ENCODE results near the gene RECQL. TPM values are rescaled to one million over a fixed set of nuclear protein-coding genes. Genes with fewer than 3 reads are reported as not detected.

The RECQL gene
- total and polyA plus RNA-seq, 9 of the 15 experiments (the other 6 are each of a cell fraction or from before 2014, with no cell fraction given): 22.2 to 44.7 (median 28.5) TPM

DNA sequence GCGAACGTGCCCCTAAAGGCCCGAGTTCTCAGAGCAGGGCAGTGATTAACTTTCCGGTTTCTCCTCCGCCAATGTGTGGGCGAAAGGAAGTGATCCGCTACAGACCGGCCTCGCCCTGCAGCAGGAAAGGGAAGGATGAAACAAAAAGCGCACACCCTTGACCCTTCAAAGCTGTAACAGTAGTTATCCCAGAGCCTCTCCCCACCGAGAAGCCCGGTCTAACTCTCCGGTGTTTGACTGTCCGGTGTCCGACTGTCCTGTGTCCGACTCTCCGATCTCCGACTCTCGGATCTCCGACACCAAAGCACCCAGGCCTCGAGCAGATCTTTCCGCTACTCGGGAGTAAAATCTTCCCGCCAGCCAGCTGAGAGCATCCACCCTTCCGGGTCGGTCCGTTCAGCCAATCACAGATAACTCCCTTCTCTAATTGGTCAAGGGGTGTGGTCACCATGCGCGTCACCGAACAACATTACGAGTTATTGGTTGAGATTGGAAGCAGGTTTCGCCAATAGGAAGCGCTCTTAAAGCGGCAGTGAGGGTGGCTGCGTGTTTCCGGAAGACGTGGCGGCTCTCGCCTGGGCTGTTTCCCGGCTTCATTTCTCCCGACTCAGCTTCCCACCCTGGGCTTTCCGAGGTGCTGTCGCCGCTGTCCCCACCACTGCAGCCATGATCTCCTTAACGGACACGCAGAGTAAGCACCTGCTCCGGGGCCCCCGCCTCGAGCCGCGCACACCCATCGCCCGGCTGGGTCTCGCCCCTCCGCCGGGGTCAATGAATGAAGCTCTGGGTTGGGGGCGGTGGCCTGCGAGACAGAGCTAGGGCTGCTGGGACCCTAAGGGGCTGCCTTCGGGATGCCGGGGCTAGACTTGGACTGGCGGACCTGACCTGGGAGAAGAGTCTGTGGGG lies at the start of gene RECQL, which contains the start of gene GOLT1B (continued):
- TF ChIP-seq STAG1 (CRISPR knock-in tag; IDR thresholded peaks at IDR 0.05; ENCODE audit: borderline replicate concordance) (no peak), SAFB2 (IDR thresholded peaks at IDR 0.05; ENCODE audit: borderline replicate concordance, low read depth, low read length, severe bottlenecking) (no peak), RFX1 (IDR thresholded peaks at IDR 0.05) (peak; percentile 33; the same call in 1 of the 2 replicates), CHD4 (IDR thresholded peaks at IDR 0.05; ENCODE audit: insufficient read depth, insufficient replicate concordance, low read depth, low read length, poor library complexity, severe bottlenecking) (no peak), ZNF3 (CRISPR knock-in tag; IDR thresholded peaks at IDR 0.05) (no peak), GABPA (tag; conservative IDR thresholded peaks at IDR 0.05; ENCODE audit: low read depth) (peak; percentile 85), YY1 (IDR thresholded peaks at IDR 0.05; ENCODE audit: borderline replicate concordance in 1 of 3, control insufficient read depth in 1 of 3, extremely low read depth in 1 of 3, insufficient read depth in 3 of 3, insufficient read length in 1 of 3, insufficient replicate concordance in 2 of 3, low read depth in 1 of 3, low read length in 2 of 3) (peak in 2 of 3 experiments; percentile 35 to 53), PML (IDR thresholded peaks at IDR 0.05; ENCODE audit: low read length) (peak; percentile 57; the same call in 1 of the 2 replicates), CBFA2T3 (IDR thresholded peaks at IDR 0.05) (no peak), ZNF77 (CRISPR knock-in tag; IDR thresholded peaks at IDR 0.05) (no peak), CC2D1A (IDR thresholded peaks at IDR 0.05) (peak; percentile 92), ESRRB (CRISPR knock-in tag; IDR thresholded peaks at IDR 0.05; ENCODE audit: borderline replicate concordance) (no peak), ELK3 (CRISPR knock-in tag; IDR thresholded peaks at IDR 0.05) (no peak)
- TF ChIP-seq, protein P1, sequence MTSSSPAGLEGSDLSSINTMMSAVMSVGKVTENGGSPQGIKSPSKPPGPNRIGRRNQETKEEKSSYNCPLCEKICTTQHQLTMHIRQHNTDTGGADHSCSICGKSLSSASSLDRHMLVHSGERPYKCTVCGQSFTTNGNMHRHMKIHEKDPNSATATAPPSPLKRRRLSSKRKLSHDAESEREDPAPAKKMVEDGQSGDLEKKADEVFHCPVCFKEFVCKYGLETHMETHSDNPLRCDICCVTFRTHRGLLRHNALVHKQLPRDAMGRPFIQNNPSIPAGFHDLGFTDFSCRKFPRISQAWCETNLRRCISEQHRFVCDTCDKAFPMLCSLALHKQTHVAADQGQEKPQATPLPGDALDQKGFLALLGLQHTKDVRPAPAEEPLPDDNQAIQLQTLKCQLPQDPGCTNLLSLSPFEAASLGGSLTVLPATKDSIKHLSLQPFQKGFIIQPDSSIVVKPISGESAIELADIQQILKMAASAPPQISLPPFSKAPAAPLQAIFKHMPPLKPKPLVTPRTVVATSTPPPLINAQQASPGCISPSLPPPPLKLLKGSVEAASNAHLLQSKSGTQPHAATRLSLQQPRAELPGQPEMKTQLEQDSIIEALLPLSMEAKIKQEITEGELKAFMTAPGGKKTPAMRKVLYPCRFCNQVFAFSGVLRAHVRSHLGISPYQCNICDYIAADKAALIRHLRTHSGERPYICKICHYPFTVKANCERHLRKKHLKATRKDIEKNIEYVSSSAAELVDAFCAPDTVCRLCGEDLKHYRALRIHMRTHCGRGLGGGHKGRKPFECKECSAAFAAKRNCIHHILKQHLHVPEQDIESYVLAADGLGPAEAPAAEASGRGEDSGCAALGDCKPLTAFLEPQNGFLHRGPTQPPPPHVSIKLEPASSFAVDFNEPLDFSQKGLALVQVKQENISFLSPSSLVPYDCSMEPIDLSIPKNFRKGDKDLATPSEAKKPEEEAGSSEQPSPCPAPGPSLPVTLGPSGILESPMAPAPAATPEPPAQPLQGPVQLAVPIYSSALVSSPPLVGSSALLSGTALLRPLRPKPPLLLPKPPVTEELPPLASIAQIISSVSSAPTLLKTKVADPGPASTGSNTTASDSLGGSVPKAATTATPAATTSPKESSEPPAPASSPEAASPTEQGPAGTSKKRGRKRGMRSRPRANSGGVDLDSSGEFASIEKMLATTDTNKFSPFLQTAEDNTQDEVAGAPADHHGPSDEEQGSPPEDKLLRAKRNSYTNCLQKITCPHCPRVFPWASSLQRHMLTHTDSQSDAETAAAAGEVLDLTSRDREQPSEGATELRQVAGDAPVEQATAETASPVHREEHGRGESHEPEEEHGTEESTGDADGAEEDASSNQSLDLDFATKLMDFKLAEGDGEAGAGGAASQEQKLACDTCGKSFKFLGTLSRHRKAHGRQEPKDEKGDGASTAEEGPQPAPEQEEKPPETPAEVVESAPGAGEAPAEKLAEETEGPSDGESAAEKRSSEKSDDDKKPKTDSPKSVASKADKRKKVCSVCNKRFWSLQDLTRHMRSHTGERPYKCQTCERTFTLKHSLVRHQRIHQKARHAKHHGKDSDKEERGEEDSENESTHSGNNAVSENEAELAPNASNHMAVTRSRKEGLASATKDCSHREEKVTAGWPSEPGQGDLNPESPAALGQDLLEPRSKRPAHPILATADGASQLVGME (CRISPR knock-in tag; IDR thresholded peaks at IDR 0.05): no peak
- TF ChIP-seq, protein P2, sequence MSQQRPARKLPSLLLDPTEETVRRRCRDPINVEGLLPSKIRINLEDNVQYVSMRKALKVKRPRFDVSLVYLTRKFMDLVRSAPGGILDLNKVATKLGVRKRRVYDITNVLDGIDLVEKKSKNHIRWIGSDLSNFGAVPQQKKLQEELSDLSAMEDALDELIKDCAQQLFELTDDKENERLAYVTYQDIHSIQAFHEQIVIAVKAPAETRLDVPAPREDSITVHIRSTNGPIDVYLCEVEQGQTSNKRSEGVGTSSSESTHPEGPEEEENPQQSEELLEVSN (IDR thresholded peaks at IDR 0.05; ENCODE audit: borderline replicate concordance in 1 of 2, extremely low read depth in 1 of 2, insufficient read depth in 1 of 2, insufficient read length in 1 of 2, low read depth in 1 of 2, low read length in 1 of 2, poor library complexity in 1 of 2, severe bottlenecking in 1 of 2): peak; percentile 90 to 97
- TF ChIP-seq, protein P3, sequence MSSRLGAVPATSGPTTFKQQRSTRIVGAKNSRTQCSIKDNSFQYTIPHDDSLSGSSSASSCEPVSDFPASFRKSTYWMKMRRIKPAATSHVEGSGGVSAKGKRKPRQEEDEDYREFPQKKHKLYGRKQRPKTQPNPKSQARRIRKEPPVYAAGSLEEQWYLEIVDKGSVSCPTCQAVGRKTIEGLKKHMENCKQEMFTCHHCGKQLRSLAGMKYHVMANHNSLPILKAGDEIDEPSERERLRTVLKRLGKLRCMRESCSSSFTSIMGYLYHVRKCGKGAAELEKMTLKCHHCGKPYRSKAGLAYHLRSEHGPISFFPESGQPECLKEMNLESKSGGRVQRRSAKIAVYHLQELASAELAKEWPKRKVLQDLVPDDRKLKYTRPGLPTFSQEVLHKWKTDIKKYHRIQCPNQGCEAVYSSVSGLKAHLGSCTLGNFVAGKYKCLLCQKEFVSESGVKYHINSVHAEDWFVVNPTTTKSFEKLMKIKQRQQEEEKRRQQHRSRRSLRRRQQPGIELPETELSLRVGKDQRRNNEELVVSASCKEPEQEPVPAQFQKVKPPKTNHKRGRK (tag; IDR thresholded peaks at IDR 0.05): no peak
